HG03045 (cell line): ENCODE data around the gene TDRD6.
"Not testable (repeated sequence)": the region's sequence is repeated elsewhere in the genome, so short reads cannot be mapped to it uniquely, and the experiment has no call there.

Source experiments
- ATAC-seq: cut with Tn5 transposase; IDR thresholded peaks from one replicate; pipeline ENCODE4 v1.9.1; 2021; ENCODE audit warnings: mild to moderate bottlenecking, moderate library complexity; ENCODE audit not compliant: unreplicated experiment

Gene TDRD6

GRCh38 chr6:46687619-46688097 lies at the start of gene TDRD6:
TSS of gene TDRD6 (plus strand) at chr6:46687885. CDS start at chr6:46688129, 244 bp downstream.
- ATAC-seq = no peak

GRCh38 chr6:46637933-46638332 lies 49.8 kb upstream of the TDRD6 start:
- no peak for ATAC-seq

- no peak for ATAC-seq
Measured at GRCh38 chr6:46638650-46639049, 49.0 kb upstream of the TDRD6 start.

GRCh38 chr6:46642928-46643751 lies 44.5 kb upstream of the TDRD6 start:
- no peak for ATAC-seq

GRCh38 chr6:46645265-46645664 lies 42.4 kb upstream of the TDRD6 start:
- ATAC-seq = no peak

- not testable (repeated sequence) for ATAC-seq
Measured at GRCh38 chr6:46648108-46648507, 39.6 kb upstream of the TDRD6 start.

GRCh38 chr6:46648869-46649492 lies 38.7 kb upstream of the TDRD6 start:
- no peak for ATAC-seq

GRCh38 chr6:46651006-46651405 lies 36.7 kb upstream of the TDRD6 start:
- no peak for ATAC-seq

GRCh38 chr6:46651816-46652215 lies 35.9 kb upstream of the TDRD6 start:
- ATAC-seq = no peak

- ATAC-seq = no peak
Measured at GRCh38 chr6:46652232-46652602, 35.5 kb upstream of the TDRD6 start.

- peak; percentile 100 for ATAC-seq
Measured at GRCh38 chr6:46652603-46653438, 34.9 kb upstream of the TDRD6 start, which contains the start of the genes CYP39A1 and SLC25A27. TSS of gene CYP39A1 (minus strand) at chr6:46652818. CDS start at chr6:46652582, 236 bp downstream. TSS of gene SLC25A27 (plus strand) at chr6:46652975. CDS start at chr6:46653193, 218 bp downstream.

GRCh38 chr6:46653439-46654195 lies 34.1 kb upstream of the TDRD6 start:
- no peak for ATAC-seq

- ATAC-seq = no peak
Measured at GRCh38 chr6:46655803-46656202, 31.9 kb upstream of the TDRD6 start.

- ATAC-seq = no peak
Measured at GRCh38 chr6:46657642-46658041, 30.0 kb upstream of the TDRD6 start.

GRCh38 chr6:46661483-46661882 lies 26.2 kb upstream of the TDRD6 start:
- ATAC-seq = no peak

GRCh38 chr6:46667377-46667776 lies 20.3 kb upstream of the TDRD6 start:
- no peak for ATAC-seq

GRCh38 chr6:46674410-46674809 lies 13.3 kb upstream of the TDRD6 start:
- no peak for ATAC-seq

- ATAC-seq = no peak
Measured at GRCh38 chr6:46676604-46677313, 10.9 kb upstream of the TDRD6 start.

- no peak for ATAC-seq
Measured at GRCh38 chr6:46677314-46677654, 10.4 kb upstream of the TDRD6 start.

GRCh38 chr6:46684771-46685170 lies 2.9 kb upstream of the TDRD6 start:
- no peak for ATAC-seq
